ENCODE data around the gene ARHGAP20.

- TF ChIP-seq, protein P1, sequence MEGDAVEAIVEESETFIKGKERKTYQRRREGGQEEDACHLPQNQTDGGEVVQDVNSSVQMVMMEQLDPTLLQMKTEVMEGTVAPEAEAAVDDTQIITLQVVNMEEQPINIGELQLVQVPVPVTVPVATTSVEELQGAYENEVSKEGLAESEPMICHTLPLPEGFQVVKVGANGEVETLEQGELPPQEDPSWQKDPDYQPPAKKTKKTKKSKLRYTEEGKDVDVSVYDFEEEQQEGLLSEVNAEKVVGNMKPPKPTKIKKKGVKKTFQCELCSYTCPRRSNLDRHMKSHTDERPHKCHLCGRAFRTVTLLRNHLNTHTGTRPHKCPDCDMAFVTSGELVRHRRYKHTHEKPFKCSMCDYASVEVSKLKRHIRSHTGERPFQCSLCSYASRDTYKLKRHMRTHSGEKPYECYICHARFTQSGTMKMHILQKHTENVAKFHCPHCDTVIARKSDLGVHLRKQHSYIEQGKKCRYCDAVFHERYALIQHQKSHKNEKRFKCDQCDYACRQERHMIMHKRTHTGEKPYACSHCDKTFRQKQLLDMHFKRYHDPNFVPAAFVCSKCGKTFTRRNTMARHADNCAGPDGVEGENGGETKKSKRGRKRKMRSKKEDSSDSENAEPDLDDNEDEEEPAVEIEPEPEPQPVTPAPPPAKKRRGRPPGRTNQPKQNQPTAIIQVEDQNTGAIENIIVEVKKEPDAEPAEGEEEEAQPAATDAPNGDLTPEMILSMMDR (conservative IDR thresholded peaks at IDR 0.05; ENCODE audit: low read depth, low read length): no peak
- TF ChIP-seq CHD1 (IDR thresholded peaks at IDR 0.05; ENCODE audit: low read depth, low read length) (no peak), RAD21 (IDR thresholded peaks at IDR 0.05; ENCODE audit: low read length) (no peak), NFE2L2 (IDR thresholded peaks at IDR 0.05; ENCODE audit: low read depth, low read length) (no peak), POLR2A (IDR thresholded peaks at IDR 0.05; ENCODE audit: low read depth, low read length) (no peak), RFX5 (IDR thresholded peaks at IDR 0.05; ENCODE audit: low read depth, low read length) (no peak), SMC3 (IDR thresholded peaks at IDR 0.05; ENCODE audit: low read depth, low read length) (no peak), CEBPB (IDR thresholded peaks at IDR 0.05; ENCODE audit: low read depth, low read length) (no peak), MXI1 (IDR thresholded peaks at IDR 0.05; ENCODE audit: borderline replicate concordance, low read depth, low read length) (no peak), USF2 (IDR thresholded peaks at IDR 0.05; ENCODE audit: low read depth, low read length) (no peak), RCOR1 (IDR thresholded peaks at IDR 0.05; ENCODE audit: insufficient replicate concordance, low read length) (no peak)
Measured at GRCh38 chr11:110752890-110753289, 40.7 kb upstream of the ARHGAP20 start.
